Smooth muscle cell (in vitro differentiated cells): ENCODE results near the gene PRKAG2. TPM values are rescaled to one million over a fixed set of nuclear protein-coding genes. Genes with fewer than 3 reads are reported as not detected.

Source experiments
- DNase-seq: peaks from one replicate; lab custom pipeline; 2025; ENCODE audit not compliant: unreplicated experiment; lab: John Stamatoyannopoulos, UW
- H2AFZ ChIP-seq: fragments of 200-600 bp; sonication (generic); 2 replicates; pipeline ENCODE4 v1.6.0; 2016; ENCODE audit warnings: antibody characterized with exemption, low read depth, mild to moderate bottlenecking
- H3F3A ChIP-seq: fragments of 200-600 bp; sonication (generic); 2 replicates; pipeline ENCODE4 v1.6.0; 2017; ENCODE audit warnings: antibody characterized with exemption, low read depth
- H3K27ac ChIP-seq: fragments of 200-600 bp; sonication (generic); 2 replicates; pipeline ENCODE4 v1.5.1; 2016; ENCODE audit warnings: low read depth, mild to moderate bottlenecking
- H3K27me3 ChIP-seq: fragments of 200-600 bp; sonication (generic); 2 replicates; pipeline ENCODE4 v1.6.1; 2016; ENCODE audit warnings: low read depth, mild to moderate bottlenecking
- H3K36me3 ChIP-seq: fragments of 200-600 bp; sonication (generic); 2 replicates; pipeline ENCODE4 v1.5.1; 2016; ENCODE audit warnings: low read depth
- H3K4me1 ChIP-seq: fragments of 200-600 bp; sonication (generic); 2 replicates; pipeline ENCODE4 v1.5.1; 2016; ENCODE audit warnings: low read depth
- H3K4me2 ChIP-seq: fragments of 200-600 bp; sonication (generic); 2 replicates; pipeline ENCODE4 v1.6.0; 2016; ENCODE audit warnings: mild to moderate bottlenecking
- H3K4me3 ChIP-seq: fragments of 200-600 bp; sonication (generic); 2 replicates; pipeline ENCODE4 v1.5.1; 2016; ENCODE audit warnings: mild to moderate bottlenecking
- H3K79me2 ChIP-seq: fragments of 200-600 bp; sonication (generic); 2 replicates; pipeline ENCODE4 v1.6.0; 2016; ENCODE audit warnings: low read depth, mild to moderate bottlenecking
- H3K9ac ChIP-seq: fragments of 200-600 bp; sonication (generic); 2 replicates; pipeline ENCODE4 v1.6.0; 2016; ENCODE audit warnings: low read depth
- H3K9me3 ChIP-seq: fragments of 200-600 bp; sonication (generic); replicated peaks from 2 replicates; pipeline ENCODE4 v1.5.1; 2016; ENCODE audit warnings: low read depth
- H4K20me1 ChIP-seq: fragments of 200-600 bp; sonication (generic); 2 replicates; pipeline ENCODE4 v1.6.0; 2016; ENCODE audit warnings: low read depth
- WGBS: methylation state at CpG from one replicate; pipeline ENCODE4 v1.1.7; 2016; ENCODE audit warnings: low lambda C conversion rate; 5-methylcytosine and 5-hydroxymethylcytosine counted together
- polyA plus RNA-seq: library from polyadenylated mRNA; unstranded; fragments of >200 nt; fragmentation: Nextera tagmentation; extraction: Ambion mirVana; gene quantifications from 2 replicates; pipeline ENCODE4 v1.2.1, GENCODE V29; 2016
- total RNA-seq: library from RNA; depleted of rRNA; stranded (reverse); fragments of >200 nt; gene quantifications from 2 replicates; pipeline ENCODE4 v1.2.3, GENCODE V29; 2014
- TF ChIP-seq, protein P1 (sequence below): fragments of 200-600 bp; sonication (generic); IDR thresholded peaks from 2 replicates; pipeline ENCODE4 v1.5.1; 2017; ENCODE audit warnings: borderline replicate concordance, mild to moderate bottlenecking, antibody characterized with exemption; ENCODE audit not compliant: insufficient read depth, poor library complexity, severe bottlenecking

PRKAG2 gene
- total and polyA plus RNA-seq, 2 experiments from 2014 or later: 3.5 to 3.9 TPM

DNA sequence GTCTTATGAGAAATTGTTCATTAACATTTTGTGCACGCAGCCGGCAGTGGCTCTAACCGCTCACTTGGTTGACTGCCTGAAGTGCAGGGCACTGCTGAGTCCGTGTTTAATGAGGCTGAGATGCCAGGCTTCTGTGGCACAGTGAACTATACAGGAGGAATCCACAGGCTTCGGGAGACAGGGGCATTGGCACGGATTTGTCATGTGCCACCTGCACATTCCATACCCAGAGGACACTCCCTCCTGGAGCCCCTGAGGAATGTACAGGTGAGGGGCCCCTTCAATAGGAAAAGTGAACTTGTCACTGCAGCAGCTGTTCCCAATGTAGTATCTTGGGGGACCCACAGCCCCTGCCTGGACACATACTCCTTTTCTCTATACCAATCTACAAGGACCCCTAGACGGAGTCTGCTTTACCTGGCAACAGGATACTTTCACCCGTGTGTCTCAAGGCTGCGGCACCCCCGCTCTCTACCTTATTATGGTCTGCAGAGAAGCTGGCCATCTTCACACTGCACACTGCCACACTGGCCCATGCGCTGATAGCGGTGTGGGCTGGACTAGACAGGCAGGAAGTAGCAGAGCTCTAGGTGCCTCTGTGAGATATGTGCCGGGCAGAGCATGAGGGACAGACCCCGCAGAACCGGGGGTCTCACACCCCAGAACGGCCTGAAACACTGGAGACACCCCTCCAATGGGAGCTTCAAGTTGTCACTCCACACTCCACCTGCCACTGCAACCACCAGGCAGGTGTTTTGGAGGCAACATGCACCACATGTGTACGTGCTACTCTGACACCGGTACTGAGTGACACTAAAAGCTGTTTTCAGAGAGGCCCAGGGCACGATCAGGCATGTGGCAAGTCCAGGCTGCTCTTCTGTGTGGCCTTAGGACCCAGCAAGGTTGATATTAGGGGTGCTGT lies 285.8 kb downstream of the PRKAG2 start:
- Histone ChIP-seq H3K27ac (no peak overlapping the region), H3F3A (no peaks in the 10 kb centered on the region), H3K4me3 (no peak overlapping the region), H3K36me3 (no peaks in the 10 kb centered on the region), H2AFZ (no peak overlapping the region), H3K79me2 (peaks cover 1% of the 10 kb centered on the region), H3K9ac (no peak overlapping the region), H3K4me1 (no peaks in the 10 kb centered on the region), H3K4me2 (no peak overlapping the region), H4K20me1 (no peaks in the 10 kb centered on the region), H3K27me3 (no peaks in the 10 kb centered on the region), H3K9me3 (no peaks in the 10 kb centered on the region)
- DNase-seq: no peak
- TF ChIP-seq, protein P1, sequence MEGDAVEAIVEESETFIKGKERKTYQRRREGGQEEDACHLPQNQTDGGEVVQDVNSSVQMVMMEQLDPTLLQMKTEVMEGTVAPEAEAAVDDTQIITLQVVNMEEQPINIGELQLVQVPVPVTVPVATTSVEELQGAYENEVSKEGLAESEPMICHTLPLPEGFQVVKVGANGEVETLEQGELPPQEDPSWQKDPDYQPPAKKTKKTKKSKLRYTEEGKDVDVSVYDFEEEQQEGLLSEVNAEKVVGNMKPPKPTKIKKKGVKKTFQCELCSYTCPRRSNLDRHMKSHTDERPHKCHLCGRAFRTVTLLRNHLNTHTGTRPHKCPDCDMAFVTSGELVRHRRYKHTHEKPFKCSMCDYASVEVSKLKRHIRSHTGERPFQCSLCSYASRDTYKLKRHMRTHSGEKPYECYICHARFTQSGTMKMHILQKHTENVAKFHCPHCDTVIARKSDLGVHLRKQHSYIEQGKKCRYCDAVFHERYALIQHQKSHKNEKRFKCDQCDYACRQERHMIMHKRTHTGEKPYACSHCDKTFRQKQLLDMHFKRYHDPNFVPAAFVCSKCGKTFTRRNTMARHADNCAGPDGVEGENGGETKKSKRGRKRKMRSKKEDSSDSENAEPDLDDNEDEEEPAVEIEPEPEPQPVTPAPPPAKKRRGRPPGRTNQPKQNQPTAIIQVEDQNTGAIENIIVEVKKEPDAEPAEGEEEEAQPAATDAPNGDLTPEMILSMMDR: no peak
- WGBS: 93% methylated on average over 19 of the region's 19 CpGs

DNA sequence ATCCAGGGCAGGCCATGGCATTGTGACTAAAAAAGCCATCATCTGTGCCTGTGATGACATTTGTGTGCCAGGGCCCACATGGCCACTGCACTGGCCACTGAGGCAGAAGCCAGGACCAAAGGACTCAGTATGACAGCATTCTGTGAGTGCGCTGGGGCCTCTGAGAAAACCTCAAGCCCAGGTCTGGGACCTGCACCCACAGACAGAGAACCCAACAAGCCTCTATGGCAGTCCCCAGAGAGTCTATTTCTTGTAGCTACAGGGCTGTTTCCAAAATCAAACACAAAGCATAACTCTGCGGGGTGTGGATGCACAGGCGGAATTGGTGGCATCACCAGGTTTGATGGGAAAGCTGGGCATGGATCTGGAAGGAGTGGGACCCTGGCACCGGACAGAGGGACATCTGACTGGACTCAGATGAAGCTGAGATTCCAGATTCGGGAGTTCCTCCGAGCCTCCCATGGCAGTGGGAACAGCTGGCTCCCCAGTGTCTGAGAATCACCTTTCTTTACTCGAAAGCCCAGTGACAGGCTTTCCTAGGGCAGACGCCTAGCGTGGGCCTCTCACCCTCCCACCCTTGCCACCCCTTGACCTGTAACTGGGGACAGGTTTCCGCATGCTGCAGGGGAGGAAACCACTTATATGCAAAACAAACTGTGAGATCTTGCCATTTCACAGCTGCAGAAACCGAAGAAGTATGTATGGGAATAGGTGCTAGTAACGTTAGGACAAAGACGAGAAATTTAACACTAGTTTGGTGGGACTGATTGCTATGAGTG lies 286.7 kb downstream of the PRKAG2 start:
- Histone ChIP-seq H3K79me2 (no peaks in the 10 kb centered on the region), H4K20me1 (no peaks in the 10 kb centered on the region), H2AFZ (no peak overlapping the region), H3K4me3 (no peak overlapping the region), H3K36me3 (no peaks in the 10 kb centered on the region), H3F3A (no peaks in the 10 kb centered on the region), H3K4me1 (no peaks in the 10 kb centered on the region), H3K27ac (no peak overlapping the region), H3K9me3 (no peaks in the 10 kb centered on the region), H3K27me3 (no peaks in the 10 kb centered on the region), H3K9ac (no peak overlapping the region), H3K4me2 (no peak overlapping the region)
- TF ChIP-seq, protein P1: no peak
- whole genome bisulfite sequencing: 96% methylated on average over 13 of the region's 13 CpGs
- DNase-seq: no peak

DNA sequence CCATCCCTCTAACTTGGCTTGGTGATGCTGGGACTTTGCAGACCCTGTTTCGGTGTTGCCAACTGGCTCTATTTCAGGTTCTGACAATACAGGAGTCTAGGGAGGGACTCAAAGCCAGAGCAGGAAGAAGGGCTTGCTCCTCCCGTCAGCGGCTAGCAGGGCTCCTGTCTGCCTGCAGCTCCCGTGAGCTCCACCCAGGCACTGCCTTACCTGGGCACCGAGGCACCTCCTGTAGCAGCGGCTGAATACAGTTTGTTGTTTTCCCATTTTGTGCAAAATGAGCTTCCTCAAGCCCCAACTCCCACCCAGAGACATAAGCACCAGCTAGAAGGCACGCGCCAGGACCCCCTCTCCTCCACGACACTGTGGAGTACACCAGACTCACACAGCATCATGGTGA lies 287.9 kb downstream of the PRKAG2 start:
- Histone ChIP-seq H4K20me1 (no peaks in the 10 kb centered on the region), H2AFZ (no peak overlapping the region), H3K9me3 (no peaks in the 10 kb centered on the region), H3K27ac (no peak overlapping the region), H3K4me1 (no peaks in the 10 kb centered on the region), H3K36me3 (no peaks in the 10 kb centered on the region), H3K4me3 (no peak overlapping the region), H3F3A (no peaks in the 10 kb centered on the region), H3K9ac (no peak overlapping the region), H3K27me3 (no peaks in the 10 kb centered on the region), H3K79me2 (no peaks in the 10 kb centered on the region), H3K4me2 (no peak overlapping the region)
- TF ChIP-seq, protein P1: no peak
- WGBS: 96% methylated on average over 9 of the region's 9 CpGs
- DNase-seq: no peak
